Left renal pelvis (tissue), 4 donors: Measurements from ENCODE around the gene EEF1AKMT3. TPM values are rescaled to one million over a fixed set of nuclear protein-coding genes. Genes with fewer than 3 reads are reported as not detected.
A peak's percentile ranks its signal among the peaks of the same experiment; 100 is the strongest.

Source experiments
- DNase-seq, 4 donors: peaks; one replicate each; pipeline ENCODE4 v3.0.0-alpha.2; 2013; ENCODE audit warnings: low read depth in 4 of 4, low spot score in 3 of 4
- polyA plus RNA-seq, 4 donors: library from polyadenylated mRNA; unstranded; fragments of 120-200 nt; gene quantifications; one replicate each; pipeline ENCODE4 v1.2.1, GENCODE V29; 2013; ENCODE audit not compliant: insufficient read length in 4 of 4

EEF1AKMT3 gene
- polyA plus RNA-seq, 4 donors: 11.2 to 17.5 (median 11.7) TPM

GRCh38 chr12:57734591-57734990 is 37.8 kb upstream of the EEF1AKMT3 start:
- DNase-seq: no peak

- no peak for DNase-seq
Observed at GRCh38 chr12:57735198-57735855, 37.1 kb upstream of the EEF1AKMT3 start.

GRCh38 chr12:57735952-57736740 is 36.3 kb upstream of the EEF1AKMT3 start:
- DNase-seq: no peak

- no peak for DNase-seq
Observed at GRCh38 chr12:57736741-57737466, 35.5 kb upstream of the EEF1AKMT3 start.

- no peak for DNase-seq
Observed at GRCh38 chr12:57737467-57738460, 34.6 kb upstream of the EEF1AKMT3 start.

GRCh38 chr12:57738661-57739237 is 33.7 kb upstream of the EEF1AKMT3 start, which contains the start of gene AGAP2:
Gene AGAP2, minus strand, starts transcription at chr12:57738742. Its CDS starts 496 bp downstream, at chr12:57738246.
- DNase-seq: no peak

GRCh38 chr12:57739387-57739786 is 33.0 kb upstream of the EEF1AKMT3 start:
- DNase-seq: no peak

GRCh38 chr12:57739914-57740538 is 32.4 kb upstream of the EEF1AKMT3 start:
- DNase-seq: no peak

GRCh38 chr12:57740656-57741412 is 31.6 kb upstream of the EEF1AKMT3 start:
- DNase-seq: no peak

- DNase-seq: no peak
Observed at GRCh38 chr12:57741413-57741789, 31.0 kb upstream of the EEF1AKMT3 start.

- no peak for DNase-seq
Observed at GRCh38 chr12:57741844-57742738, 30.3 kb upstream of the EEF1AKMT3 start.

- no peak for DNase-seq
Observed at GRCh38 chr12:57743769-57744168, 28.6 kb upstream of the EEF1AKMT3 start.

- peak in 2 of 4 donors; percentile 70 for DNase-seq
Observed at GRCh38 chr12:57744194-57744776, 28.1 kb upstream of the EEF1AKMT3 start.

- peak; percentile 96 to 98 (median 97) for DNase-seq
Observed at GRCh38 chr12:57744777-57745484, 27.5 kb upstream of the EEF1AKMT3 start, which contains the start of gene TSPAN31. Gene TSPAN31, plus strand, starts transcription at chr12:57745039. Its CDS starts 116 bp downstream, at chr12:57745155.

GRCh38 chr12:57745485-57745881 is 26.9 kb upstream of the EEF1AKMT3 start:
- DNase-seq: no peak

GRCh38 chr12:57746025-57746424 is 26.4 kb upstream of the EEF1AKMT3 start:
- DNase-seq: no peak
